Esophagus squamous epithelium (tissue), 4 donors: ENCODE data around the gene PCOLCE2.

Experiments used
- POLR2A ChIP-seq, 4 donors: fragments of 450-650 bp; IDR thresholded peaks; one replicate each; pipeline ENCODE4 v1.6.1; 2017; ENCODE audit warnings: antibody characterized with exemption in 4 of 4, mild to moderate bottlenecking in 4 of 4, moderate library complexity in 3 of 4
- TF ChIP-seq, protein P1 (sequence below), 6 experiments: fragments of 450-650 bp in 4 of 6; fragments of 200-600 bp in 2 of 6; sonication (generic) in 2 of 6; IDR thresholded peaks; one replicate each; pipeline ENCODE4 v1.5.1; 2016 to 2019; ENCODE audit warnings: antibody characterized with exemption in 6 of 6, mild to moderate bottlenecking in 4 of 6, moderate library complexity in 4 of 6

DNA sequence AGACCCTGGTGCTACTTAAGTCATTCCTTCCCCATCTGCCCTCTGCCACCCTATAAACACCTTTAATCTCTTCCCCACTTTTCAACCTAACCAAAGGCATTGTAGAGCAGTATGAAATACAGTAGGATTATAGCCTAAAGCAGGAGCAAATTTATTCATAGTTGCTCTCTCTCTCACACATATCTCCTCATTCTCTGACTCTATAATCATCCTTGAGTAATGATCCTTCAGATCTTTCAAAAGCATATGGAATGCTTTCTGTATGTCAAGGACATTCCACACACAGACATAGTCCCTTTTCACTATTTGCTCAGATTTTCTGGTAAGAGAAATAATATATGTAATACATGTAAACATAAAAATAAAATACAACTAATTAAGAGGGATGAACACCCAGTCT is 111.0 kb downstream of the PCOLCE2 start:
- TF ChIP-seq, protein P1, sequence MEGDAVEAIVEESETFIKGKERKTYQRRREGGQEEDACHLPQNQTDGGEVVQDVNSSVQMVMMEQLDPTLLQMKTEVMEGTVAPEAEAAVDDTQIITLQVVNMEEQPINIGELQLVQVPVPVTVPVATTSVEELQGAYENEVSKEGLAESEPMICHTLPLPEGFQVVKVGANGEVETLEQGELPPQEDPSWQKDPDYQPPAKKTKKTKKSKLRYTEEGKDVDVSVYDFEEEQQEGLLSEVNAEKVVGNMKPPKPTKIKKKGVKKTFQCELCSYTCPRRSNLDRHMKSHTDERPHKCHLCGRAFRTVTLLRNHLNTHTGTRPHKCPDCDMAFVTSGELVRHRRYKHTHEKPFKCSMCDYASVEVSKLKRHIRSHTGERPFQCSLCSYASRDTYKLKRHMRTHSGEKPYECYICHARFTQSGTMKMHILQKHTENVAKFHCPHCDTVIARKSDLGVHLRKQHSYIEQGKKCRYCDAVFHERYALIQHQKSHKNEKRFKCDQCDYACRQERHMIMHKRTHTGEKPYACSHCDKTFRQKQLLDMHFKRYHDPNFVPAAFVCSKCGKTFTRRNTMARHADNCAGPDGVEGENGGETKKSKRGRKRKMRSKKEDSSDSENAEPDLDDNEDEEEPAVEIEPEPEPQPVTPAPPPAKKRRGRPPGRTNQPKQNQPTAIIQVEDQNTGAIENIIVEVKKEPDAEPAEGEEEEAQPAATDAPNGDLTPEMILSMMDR (IDR thresholded peaks at IDR 0.05) = no peak
- no peak for TF ChIP-seq POLR2A (IDR thresholded peaks at IDR 0.05)
